Mesenteric fat pad (tissue), 1 donor: ENCODE results near the gene SH3RF3. TPM values are rescaled to one million over a fixed set of nuclear protein-coding genes. Genes with fewer than 3 reads are reported as not detected.
"Not testable (repeated sequence)": the region's sequence is repeated elsewhere in the genome, so short reads cannot be mapped to it uniquely, and the experiment has no call there.

ENCODE experiments used
- DNase-seq: peaks from one replicate; pipeline ENCODE4 v3.0.0-alpha.2; 2020; ENCODE audit warnings: low spot score
- microRNA-seq: library from miRNA; unstranded; fragments of <30 nt; microRNA quantifications from one replicate; pipeline ENCODE4 v1.2.0, GENCODE V29; 2020; ENCODE audit warnings: borderline number of aligned reads
- total RNA-seq: library from RNA; stranded (reverse); fragmentation: NEBNext Ultra II Directional; extraction: Animal tissue kit (Norgen Biotek cat#: 25700); gene quantifications from one replicate; pipeline ENCODE4 v1.2.1, GENCODE V29; 2021
- donor health status: DM: yes; HTN: yes; CAD: no.

Gene SH3RF3
- total RNA-seq, 1 donor from 2014 or later: 20.4 TPM

DNA sequence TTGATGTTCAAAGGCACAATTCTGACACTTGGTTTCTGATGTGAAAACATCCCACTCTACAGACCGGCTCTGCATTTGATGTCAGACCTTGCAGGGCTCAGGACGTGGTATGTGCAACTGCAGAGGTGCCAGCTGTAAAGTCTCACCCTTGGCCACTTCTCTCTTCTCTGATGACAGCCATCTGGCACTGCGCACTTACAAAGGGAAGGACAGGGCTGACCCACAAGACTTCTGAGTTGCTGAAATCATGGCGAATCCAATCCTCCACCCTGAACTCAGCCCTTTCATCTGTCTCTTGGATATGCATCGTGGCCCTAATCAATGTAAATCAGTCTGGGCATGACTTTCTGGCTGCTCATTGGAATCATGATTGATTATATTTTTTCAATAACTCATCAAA is 402.2 kb downstream of the SH3RF3 start:
- peak; percentile 64 for DNase-seq

DNA sequence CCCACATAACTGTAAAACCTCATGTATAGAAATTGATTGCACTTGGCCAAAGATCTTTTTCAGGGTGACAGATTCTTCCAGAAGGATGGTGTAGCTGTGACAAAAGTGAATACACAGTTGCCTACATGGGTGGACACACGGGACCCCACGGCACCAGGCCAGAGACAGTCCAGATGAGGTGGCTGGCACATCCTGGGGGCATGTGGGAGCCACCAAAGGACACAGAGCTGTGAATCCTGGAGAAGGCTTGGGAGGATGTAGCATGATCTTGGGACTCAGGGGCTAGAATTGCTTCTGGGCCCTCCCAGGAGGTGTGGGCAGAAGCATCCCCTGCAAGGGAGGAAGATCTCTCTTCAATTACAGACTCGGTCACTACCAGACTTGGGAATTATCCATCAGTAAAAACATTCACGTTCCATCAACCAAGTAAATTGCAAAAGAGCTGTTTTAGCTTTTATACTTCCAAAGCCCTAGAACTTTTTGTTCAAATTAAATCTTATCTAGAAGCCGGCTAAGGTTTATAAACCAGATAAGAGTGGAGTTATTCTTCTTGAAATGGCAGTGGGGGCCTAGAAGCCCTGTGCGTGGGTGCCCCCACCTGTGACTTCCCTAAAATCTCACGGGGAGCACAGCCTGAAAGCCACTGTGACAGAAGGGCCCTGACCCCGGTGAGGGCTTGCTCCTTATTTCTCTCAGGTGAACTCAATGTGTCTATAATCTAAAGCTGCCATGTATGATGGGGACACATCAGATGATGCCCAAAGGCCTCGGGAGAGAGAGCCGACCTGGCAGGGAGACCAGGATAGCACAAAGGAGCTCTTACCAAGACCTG is 403.1 kb downstream of the SH3RF3 start:
- peak; percentile 47 for DNase-seq

DNA sequence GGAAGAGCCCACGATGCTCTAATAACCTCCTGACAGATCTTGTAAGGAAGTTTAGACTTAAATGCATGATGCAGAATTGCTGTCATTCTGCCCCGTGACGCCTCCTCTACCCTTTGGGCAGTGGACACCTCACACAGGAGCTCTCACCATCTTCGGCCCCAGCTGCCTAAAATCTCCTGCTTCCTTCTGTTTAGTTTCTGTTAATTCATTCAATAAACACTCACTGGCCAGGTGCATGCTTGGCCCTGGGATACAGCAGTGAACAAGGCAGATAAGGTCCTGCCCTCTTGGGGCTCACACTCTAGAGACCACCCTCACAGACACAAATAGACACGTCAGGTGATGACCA is 403.7 kb downstream of the SH3RF3 start:
- DNase-seq: peak; percentile 16

DNA sequence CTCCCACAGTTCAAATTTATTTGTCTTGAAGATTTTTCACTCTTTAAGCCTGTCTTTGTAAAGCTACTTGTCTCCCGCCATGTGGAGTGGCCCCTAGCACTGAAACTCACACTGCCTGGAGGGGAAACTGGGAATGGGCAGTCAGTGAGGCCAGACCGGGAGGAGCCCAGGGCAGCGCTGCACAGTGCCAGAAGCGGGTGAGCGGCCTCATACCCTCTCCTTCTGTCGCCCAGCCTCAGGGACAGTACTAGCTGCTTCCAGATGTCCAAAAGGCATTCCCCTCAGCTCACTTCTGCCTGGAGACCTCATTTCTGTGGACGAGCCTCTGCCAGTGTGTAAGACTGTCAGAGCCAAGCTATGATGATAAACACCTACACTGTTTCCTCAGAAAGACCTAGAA is 404.8 kb downstream of the SH3RF3 start:
- peak; percentile 67 for DNase-seq

DNA sequence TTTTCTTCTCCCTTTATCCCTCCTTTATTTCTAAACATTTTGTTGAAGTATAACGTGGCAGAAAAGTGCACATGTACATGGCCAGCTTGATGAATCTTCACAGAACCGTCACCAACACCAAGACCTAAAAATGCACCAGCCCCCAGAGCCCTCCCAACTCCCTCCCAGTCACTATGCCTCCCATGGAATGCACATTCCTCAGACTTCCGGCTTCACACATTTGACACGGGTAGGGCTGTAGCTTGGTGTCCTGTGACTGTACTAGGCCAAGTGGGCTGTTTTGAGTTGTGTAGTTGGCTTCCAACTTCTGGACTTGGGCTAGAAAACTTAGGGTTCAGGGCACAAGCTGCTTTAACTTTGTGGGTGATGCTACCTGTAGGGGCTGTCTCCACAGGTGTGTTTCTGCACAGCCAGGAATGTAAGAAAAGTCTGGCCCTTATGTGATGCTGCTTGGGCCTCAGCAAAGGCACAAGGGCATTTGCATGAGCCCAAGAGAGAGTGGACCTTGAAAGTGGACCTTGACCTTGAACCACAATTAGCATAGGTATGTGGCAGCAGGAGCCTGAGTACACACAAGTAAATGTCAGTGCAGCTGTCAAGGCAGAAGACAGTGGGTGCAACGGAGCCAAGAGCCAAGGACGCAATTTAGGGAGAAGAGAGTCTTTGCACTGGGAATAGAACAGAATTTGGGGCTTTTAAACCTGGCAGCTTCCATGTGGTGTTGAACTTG is 406.4 kb downstream of the SH3RF3 start:
- peak; percentile 5 for DNase-seq

DNA sequence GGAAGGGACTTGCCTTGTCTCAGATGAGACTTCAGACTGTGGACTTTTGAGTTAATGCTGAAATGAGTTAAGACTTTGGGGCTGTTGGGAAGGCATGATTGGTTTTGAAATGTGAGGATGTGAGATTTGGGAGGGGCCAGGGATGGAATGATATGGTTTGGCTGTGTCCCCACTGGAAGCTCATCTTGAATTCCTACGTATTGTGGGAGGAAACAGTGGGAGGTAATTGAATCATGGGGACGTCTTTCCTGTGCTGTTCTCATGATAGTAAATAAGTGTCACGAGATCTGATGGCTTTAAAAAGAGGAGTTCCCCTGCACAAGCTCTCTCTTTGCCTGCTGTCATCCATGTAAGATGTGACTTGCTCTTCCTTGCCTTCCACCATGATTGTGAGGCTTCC is 407.6 kb downstream of the SH3RF3 start:
- not testable (repeated sequence) for DNase-seq

DNA sequence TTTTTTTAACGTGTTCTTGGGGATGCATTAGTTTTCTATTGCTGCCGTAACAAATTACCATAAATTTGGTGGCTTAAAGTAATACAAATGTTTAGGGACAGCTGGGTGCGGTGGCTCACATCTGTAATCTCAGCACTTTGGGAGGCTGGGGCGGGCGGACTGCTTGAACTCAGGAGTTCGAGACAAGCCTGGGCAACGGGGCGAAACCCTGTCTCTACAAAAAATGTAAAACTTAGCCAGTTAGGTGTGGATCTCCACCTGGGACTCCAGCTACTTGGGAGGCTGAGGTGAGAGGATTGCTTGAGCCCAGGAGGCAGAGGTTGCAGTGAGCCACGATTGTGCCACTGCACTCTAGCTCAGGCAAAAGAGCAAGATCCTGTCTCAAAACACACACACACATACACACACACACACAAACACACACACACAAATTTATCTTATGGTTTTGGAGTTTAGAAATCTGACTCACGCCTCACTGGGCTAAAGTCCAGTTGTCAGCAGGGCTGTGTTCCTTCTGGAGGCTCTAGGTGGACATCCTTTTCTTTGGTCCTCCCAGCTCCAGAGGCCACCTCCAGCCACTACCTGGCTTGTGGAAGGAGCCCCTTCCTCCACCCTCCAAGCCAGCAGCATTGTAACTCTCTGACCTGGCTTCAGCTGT is 408.7 kb downstream of the SH3RF3 start:
- peak; percentile 55 for DNase-seq

DNA sequence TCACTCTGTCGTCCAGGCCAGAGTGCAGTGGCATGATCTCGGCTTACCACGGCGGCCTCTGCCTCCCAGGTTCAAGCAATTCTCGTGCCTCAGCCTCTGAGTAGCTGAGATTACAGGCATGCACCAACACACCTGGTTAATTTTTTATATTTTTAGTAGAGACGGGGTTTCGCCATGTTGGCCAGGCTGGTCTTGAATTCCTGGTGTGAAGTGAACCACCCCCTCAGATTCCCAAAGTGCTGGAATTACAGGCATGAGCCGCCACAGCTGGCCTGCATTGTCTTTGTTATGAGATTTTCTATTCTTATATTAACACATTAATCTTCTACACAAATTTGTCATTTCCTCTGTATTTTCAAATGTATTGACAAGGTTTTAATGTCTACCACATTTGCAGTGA is 409.5 kb downstream of the SH3RF3 start:
- DNase-seq: no peak

DNA sequence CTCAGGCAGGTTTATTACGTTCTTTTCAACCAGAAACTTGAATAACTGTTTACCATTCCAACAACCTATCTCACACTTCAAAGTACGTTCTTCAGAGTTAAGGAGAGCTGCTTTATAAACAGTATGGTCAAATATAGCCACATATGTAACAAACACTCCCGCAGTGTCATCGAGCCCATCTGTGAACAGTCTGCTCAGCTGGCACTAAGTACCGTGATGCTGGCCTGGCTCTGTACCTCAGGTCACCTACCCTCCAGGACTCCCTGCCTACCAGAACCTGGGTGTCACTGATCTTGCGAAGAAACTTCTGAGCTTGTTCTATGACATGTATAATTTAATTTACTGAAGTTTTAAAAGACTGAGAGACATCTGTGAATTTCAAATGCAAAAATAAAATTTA is 413.4 kb downstream of the SH3RF3 start:
- no peak for DNase-seq

DNA sequence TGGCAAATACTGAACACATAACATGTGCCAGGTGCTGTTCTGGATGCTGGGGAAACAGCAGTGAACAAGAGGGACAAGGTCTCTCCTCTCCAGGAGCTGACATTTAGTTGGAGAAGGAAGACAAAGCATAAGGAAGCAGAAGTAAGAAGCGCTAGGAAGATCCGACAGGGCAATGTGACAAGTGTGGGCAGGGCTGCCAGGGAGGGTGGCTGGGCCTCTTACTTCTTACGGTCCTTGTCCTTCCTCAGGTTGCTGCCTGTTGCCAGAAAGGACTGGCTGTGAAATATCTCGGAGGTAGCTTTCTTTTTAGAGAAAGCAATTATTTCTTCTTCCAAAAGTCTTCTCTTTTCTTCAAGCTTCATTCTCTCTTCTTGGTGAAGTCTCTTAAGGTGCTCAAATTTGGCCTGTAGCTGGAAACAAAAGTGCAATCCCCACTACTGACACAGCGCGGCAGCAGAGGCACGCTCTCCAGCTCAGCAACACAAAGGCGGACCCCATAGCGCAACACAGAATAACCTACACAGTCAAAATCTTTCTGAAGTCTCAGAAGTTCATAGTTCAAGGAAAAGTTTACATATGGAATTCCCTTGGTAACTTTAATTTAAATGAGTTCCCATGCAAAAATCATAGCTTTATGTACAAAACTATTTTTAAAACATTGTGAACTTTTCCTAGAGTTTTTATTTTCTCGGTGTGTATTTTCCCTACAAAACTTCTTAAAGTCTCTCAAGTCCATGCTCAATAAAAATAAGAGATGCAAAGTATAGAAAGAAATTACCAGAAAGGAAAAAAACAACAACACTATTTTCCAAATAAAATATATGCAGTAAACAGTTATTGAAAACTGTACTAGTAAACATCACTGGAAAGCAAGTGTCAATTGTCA is 417.1 kb downstream of the SH3RF3 start:
- DNase-seq: no peak

DNA sequence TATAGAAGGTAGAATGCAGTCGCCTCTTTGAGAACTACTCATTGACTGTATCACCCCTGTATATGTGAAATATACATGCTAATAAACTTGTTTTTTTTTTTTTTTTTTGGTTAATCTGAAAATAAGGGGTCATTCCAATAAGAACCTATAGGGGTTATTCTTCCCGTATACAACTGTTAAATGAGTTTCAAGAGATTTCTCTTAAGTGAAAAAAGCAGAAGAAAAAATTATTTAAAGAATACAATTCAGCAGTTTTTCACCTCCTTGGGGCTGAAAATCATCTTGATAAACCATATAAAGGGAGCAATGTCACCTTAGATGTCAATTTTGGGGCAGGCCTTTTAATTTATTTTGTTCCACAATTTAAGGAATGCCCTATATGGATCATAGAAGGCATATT is 418.3 kb downstream of the SH3RF3 start:
- DNase-seq: no peak

DNA sequence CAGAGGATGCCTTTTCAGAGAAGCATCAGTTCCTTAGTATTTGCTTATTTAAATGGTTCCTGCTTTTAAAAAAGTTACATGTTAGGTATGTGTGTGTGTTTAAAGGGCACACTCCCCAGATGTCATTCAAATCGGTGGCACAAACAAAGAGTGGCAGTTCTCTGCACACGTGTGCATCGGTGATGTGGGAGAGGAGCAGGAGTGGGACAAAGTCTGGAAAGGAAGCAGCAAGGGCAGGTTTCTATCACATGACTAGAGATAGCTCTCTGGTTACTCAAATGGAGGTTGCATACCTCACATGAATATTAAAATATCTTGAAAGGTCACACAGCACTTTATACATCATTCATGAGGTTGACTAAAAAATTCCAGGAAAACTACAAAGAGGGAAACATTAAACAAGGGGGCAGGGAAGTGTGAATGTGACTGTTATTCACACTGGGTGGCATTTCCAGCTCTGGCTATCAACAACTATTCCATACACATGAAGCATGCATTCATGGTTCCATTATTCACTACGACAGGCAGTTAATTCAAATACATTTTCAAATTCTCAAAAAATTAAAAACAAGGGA is 420.1 kb downstream of the SH3RF3 start:
- DNase-seq: no peak

Small RNA genes lying within 50 kb of the gene (microRNA-seq; reads per million reads assigned to microRNA genes)
- not detected for gene MIR4265
- gene MIR4266: not detected

Other genes starting within 250 kb of the SH3RF3 start
- not detected for gene EDAR, start 140.0 kb upstream of the SH3RF3 start, total RNA-seq